COLO829 (cell line): ENCODE measurements around the gene ME1.
"Not testable (repeated sequence)": the region's sequence is repeated elsewhere in the genome, so short reads cannot be mapped to it uniquely, and the experiment has no call there.

Source experiments
- DNase-seq: peaks from one replicate; pipeline ENCODE4 v3.0.0; 2012; ENCODE audit warnings: low spot score

ME1 gene

DNA sequence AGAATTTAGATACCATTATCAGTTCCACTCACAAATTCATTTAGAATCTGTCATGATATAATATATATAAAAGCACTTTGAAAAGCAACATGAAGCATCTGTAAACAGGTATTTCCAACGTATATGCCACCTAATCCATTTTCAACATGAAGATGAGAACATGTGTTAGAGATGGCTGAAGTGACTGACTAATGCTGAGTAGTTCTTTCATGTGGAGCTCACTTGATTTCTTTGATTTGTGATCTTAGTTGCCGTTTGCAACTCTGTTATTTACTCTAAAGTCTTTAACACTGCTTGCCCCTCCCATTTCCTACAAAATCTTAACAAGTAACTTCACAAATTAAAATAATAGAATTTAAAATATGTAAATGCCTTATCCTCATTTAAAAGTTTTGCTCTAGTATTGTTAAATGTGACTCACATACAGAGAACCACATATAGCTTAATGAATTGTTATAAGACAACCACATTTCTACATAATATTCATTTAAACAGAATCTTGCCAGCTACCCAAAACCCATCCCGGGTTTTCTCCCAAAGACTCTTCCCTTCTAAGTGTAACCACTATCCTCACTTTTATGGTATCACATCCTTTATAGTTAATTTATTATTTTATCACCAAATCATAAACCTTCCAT lies 78.3 kb downstream of the ME1 start:
- no peak for DNase-seq

DNA sequence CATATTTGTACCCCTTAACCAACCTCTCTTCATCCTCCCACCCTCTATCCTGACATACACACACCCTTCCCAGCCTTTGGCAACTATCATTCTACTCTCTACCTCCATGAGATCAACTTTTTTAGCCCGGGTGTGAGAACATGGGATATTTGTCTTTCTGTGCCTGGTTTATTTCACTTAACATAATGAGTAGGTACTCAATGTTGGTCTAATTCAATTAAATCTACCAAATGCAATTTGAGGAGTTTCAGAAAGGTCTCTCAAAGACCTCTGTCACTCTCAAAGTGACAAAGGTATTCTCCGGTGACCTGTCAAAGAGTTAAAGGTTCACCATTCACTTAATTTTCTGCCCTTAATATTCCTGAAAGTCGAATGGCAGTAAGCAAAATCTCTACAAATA lies 87.7 kb downstream of the ME1 start:
- DNase-seq, result no peak

DNA sequence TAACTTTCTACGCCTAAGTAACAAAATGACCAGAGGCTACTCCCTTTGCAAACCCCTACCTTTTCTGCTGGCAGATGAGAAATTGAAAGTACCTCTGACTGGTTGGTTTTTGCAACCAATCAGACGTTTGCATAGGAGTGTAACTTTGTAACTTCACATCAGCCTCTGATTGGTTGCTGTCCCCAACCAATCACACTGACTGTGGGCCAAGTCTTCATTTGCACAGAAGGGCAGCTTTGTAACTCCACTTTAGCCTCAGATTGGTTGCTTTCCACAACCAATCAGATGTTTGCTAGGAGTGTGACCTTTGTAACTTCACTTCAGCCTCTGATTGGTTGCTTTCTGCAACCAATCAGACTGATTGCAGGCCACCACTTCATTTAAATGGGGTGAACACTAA lies 89.1 kb downstream of the ME1 start:
- DNase-seq, result no peak

DNA sequence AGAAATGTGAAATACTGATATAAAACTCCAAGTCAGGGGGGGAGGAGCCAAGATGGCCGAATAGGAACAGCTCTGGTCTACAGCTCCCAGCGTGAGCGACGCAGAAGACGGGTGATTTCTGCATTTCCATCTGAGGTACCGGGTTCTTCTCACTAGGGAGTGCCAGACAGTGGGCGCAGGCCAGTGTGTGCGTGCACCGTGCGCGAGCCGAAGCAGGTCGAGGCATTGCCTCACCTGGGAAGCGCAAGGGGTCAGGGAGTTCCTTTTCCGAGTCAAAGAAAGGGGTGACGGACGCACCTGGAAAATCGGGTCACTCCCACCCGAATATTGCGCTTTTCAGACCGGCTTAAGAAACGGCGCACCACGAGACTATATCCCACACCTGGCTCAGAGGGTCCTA lies 96.9 kb downstream of the ME1 start:
- DNase-seq, result not testable (repeated sequence)

DNA sequence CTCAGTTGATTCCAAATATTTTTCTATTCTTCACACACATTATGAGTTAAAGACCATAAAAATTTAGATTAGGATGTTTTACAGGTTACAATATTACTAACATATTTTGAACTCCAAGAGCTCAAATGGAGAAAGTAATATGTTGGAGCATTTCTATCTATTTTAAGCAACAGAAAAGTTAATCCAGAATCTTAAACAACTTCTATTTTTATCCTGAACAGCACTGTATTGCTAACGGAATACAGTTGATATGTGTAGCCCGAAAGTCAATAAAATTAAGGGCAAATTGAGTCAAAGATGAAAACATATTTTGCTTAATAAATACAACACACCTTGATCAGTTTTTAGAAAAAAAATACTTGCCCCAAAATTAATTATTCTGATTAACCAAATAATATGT lies 97.4 kb downstream of the ME1 start:
- DNase-seq, result no peak

DNA sequence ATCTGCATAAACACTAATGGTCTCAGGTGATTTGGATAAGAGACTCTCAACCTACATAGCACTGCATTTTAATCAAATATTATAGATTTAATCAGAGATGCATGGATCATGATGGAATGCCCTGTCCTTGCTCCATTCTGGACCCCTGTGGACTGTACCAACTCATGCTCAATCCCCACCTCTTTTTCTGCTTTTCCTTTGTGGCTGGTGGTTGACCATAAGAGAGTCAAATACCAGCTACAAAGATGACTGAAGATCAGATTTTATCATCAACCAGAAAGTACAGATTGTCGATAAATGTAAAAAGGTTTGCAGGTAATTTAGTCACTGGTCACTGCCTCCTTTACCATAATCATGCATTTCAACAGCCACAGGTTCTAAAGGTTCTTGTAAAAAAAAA lies 116.2 kb downstream of the ME1 start:
- DNase-seq, result no peak

DNA sequence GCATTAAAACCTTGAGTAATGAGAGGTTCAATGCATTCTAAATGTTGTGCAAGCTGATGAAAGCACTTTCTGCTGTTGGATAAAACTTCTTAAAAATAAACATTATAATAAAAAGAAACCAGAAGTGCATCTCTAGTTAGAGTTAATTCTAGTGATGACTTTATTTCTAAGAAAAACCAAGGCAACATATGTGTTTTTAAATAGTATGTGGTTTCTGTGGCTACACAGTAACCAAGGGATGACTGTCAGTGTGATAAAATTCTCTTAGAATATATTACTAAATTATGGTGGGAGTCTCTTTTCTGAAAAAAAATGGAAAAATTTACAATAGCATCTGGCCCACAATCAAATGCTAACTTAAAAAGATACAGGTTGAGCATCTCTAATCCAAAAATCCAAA lies 117.0 kb downstream of the ME1 start:
- no peak for DNase-seq

DNA sequence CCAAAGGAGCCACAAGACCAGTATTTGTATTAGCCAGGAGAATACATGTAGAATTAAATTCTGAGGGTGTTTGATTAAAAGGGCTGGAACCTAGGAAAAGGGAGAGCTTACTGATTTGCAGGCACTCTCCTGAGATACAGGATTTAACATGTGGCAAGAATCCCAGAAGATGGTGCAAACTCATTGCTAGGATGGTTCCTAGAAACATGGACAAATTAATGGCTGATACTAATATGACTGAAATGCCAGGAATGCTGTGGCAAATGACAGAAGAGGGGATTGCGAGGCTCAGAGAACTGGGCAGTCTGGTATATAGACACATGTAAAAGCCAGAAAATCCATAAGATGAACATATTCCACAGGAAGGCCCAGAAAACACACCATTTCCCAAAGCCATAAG lies 119.6 kb downstream of the ME1 start:
- DNase-seq, result no peak

DNA sequence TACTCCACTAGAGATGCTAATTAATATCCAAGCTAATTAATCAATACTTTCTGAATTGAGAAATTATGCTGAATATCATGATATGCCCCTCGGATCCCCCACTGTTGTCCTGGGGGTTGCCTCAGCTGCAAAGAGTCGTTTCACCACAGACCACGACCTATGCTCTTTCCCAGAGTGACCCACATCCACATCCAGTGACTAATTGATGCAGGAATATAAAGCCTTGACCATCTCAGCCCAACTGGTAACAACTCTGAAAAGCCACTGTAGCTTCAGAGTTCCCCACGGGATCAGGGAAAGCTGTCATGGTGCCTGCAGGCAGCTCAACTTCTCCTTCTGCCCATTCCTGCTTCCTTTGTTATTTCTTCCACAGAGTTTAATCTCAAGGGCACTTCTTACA lies 120.8 kb downstream of the ME1 start:
- no peak for DNase-seq

DNA sequence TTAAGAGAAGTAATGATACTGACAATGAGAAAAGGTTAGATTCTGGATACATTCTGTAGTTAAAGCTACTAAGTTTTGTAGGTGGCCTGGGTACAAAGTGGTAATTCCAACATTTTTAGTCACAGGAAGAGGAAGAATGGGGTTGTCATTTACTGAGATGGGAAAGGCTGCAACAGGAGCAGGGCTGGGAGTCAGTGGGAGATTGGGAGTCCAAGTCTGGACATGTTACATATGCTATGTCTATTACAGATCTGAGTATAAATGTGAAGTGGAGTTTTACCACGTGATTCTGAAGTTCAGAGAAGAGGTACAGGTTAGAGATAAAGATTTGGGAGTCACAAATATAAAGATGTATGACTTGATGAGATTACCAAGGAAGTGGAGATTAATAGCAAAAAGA lies 121.5 kb downstream of the ME1 start:
- no peak for DNase-seq

DNA sequence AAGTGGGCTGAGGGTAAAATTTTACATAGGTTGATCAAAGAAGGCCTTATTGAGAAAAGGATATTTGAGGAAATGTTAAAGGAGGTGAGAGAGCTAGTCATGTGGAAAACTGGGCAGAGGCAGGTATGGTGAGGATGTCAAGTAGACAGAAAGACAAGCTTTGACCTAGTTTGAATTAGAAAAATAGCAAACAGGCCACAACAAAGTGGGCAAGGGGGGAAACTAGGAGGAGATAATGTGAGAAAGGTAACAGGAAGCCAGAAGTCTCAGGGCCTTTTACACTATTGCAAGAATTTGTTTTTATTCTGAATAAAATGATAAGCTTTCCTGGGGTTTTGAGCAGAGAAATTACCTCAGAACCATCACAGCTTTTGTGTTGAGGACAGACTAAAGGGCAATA lies 122.0 kb downstream of the ME1 start:
- no peak for DNase-seq

DNA sequence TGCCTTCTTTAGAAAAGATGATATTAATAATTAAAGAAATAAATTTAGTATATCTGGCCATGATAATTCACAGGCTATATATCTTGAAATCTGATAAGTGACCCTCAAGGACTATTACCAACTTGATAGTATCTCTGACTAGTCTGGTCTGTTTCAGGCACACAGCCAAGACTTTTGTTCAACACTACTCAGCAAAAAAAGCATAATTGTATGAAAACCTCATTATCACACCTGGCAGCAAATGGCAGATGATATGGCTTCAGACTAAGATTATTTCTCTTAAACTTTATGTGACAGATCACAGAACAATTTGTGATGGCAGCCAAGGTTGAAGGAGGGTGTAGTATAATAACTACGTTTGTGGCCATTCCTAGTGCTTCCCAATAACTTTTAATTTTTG lies 123.0 kb downstream of the ME1 start:
- DNase-seq, result no peak

DNA sequence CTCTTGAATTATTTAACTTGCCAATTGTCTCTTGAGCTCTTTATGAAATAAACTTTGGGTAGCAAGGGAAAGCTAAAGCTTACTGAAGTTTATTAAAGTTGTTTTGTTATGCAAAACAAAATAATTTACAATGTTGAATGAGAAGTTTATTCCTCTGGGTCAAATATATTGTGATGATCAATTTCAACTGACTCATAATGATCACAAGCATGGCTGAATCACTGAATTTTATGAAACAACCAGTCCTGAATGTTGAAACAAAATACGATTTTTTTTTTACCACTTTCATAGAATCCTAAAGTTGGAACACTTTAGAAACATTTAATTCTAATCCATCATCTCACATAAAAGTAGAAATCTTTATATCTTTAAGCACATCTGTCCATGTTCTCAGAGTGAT lies 127.4 kb downstream of the ME1 start:
- DNase-seq, result no peak

DNA sequence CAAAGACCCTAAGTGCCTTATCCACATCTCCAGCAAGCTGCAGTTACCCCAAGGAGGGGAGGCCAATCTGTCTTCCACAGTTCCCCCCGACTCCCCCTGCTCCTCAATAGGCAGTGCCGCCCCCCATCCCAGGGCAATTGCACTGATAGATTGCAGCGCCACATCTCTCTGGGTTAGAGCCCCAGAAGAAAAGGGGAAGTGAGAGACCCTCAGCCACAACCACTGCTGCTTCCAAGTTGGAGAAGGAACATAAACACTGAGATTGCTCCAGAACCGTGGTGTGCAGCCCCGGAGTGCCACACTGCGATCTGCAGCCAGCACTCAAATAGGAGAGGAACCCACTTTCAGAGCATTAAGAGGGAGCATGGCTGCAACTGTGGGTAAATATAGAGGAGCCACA lies 136.2 kb downstream of the ME1 start:
- DNase-seq, result no peak

DNA sequence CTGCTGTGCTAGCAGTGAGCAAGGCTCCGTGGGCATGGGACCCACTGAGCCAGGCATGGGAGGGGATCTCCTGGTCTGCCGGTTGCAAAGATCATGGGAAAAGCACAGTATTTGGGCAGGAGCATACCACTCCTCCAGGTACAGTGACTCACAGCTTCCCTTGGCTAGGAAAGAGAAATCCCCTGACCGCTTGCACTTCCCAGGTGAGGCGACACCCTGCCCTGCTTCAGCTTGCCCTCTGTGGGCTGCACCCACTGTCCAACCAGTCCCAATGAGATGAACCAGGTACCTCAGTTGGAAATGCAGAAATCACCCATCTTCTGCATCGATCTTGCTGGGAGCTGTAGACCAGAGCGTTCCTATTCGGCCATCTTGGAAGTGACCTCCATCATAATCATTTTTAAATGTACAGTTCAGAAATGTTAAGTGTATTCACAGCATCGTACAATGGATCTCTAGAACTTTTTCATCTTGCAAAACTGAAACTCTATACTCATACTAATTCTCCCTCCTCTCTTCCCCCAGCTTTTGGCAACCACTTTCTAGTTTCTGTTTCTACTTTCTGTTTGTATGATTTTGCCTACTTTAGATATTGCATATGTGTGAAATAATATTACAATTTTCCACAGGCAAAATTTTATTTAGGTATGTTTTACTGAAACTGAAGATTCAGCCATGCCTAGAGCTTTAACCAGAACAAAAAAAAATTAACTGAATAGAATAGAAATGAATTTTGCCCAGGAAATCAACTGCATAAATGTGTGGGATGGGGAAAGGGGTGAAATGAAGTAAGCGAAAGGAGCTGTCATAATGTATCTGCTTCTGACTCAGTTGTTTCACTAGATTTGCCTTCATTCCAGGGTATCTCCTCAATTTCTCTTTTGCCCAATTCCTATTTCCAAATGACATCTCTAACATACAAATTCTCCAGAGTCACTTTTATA lies 137.7 kb downstream of the ME1 start:
- no peak for DNase-seq

DNA sequence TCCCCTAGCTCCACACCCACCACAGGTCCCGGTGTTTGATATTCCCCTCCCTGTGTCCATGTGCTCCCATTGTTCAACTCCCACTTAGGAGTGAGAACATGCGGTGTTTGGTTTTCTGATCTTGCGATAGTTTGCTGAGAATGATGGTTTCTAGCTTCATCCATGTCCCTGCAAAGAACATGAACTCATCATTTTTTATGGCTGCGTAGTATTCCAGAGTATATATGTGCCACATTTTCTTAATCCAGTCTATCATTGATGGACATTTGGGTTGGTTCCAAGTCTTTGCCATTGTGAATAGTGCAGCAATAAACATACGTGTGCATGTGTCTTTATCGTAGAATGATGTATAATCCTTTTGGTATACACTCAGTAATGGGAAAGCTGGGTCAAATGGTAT lies 143.6 kb downstream of the ME1 start:
- DNase-seq, result not testable (repeated sequence)

DNA sequence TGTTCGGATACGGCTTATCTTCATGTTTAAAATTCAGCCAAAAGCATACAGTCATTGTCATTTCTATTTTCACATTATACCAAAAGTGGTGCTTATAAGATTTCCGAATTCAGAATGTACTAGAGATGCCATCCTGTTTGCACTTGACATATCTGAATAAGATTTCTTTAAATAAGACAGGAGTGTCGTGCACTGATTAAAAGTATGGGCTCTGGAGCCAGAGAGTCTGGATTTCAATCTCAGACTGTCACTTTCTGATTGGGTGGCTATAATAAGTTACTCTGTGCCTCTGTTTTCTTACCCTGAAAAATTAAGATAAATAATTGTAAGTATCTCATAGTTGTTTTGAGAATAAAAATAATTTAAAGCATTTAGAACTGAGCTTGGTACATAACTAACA lies 144.9 kb downstream of the ME1 start:
- DNase-seq, result no peak

DNA sequence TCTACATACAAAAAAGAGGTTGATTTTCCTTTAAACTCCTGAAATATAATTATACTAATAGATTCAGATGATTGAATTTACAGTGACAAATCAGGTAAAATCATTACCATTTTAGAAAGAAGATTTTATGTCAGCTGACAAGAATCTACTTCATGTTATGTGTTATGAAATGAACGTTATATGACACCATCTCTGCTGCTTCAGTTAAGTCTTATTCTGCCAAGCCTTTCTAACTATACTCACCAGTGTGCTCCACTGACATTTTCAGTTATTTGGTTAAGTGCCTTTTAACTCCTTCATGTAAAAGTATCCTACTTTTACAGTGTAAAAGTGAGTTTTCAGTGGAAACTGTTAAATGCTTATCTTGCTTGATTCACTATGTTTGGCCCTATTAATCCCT lies 157.3 kb downstream of the ME1 start:
- no peak for DNase-seq

DNA sequence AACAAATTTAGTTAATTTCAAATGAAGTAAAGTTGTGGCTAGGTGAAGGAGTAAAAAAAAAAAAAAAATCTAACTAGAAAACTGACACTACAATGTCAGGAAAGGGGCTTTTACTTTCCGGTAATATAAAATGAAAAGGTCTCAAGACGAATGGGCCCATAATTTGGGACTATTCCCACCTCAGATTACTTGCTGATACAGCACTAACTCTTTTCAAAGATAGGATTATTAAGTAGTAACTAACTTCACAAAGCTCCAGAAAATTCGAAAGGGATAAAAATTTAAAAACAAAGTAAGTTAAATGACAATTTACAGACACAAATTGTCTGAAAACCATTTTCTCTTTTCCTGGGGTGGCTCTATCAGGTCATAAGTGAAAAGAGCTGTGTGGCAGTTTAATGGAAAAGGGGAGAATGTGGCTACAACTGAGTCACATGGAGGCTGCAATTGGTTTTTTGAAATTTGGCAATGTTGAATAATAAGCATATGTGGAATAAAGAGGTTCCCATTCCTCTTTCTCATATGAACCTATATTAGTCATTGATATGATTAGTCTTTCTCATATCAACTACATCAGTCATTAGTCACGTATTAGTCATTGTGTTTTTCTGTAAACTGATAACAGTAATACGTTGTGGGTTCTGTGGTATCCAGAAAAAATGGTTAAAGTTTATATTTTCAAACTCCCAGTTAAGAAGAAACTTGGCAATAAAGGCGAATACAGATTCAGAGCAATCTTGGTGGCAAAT lies 159.7 kb downstream of the ME1 start:
- no peak for DNase-seq

DNA sequence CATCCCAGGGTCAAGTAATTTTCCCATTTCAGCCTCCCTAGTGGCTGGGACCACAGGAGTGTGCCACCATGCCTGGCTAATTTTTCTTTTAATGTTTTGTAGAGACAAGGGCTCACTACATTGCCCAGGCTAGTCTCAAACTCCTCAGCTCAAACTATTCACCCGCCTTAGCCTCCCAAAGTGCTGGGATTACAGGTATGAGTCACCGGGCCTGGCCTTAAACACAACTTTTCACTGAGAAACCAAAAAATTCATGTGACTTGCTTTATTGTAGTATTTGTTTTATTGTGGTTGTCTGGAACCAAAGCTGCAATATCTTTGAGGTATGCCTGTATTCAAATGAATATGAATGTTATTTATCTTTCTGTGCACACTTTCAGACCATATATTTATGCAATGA lies 165.5 kb downstream of the ME1 start:
- no peak for DNase-seq

DNA sequence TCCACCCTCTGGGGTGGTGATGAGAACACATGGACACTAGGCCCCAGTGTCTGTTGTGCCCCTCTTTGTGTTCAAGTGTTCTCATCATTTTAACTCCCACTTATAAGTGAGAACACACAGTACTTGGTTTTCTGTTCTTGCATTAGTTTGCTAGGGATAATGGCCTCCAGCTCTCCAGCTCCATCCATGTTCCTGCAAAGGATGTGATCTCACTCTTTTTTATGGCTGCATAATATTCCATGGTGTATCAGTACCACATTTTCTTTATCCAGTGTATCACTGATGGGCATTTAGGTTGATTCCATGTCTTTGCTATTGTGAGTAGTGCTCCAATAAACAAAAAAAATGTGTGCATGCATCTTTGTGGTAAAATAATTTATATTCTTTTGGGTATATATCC lies 170.3 kb downstream of the ME1 start:
- no peak for DNase-seq

DNA sequence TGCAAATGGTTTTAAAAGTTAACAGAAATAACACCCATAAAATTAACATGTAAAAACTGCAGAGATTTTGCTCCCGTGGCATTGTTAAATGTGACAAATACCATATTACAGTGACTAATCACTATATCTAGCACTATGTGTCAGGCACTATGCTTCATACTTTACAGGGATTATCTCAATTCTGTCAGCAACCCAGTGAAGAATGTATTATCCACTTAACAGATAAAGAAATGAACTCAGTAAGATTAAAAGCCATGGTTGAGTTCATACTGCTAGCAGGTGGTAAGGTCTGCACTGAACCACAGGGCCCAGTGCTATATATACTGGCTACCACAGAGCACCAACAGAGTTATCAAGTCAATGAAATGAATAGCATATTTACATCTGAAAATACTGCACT lies 172.3 kb downstream of the ME1 start:
- DNase-seq, result no peak

DNA sequence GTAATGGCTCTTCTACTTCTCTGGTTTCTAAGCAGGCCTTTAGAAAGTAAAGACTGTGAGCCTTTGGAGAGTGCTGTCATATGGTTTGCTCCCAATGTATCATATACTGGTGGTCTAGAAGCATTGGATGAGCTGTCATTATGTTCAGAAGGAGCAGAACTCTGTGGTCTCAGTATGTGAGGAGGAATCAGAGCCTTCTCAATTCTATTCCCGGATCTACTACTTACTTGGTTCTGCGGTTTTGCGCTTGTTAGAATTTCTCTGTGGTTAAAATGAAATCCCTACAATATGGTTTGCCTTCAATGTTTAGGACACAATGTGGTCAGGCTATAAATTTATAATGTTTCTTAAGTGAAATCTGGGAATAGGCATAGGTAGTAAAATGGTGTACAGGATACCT lies 173.1 kb downstream of the ME1 start:
- DNase-seq, result no peak
